Activated CD8-positive, alpha-beta T cell treated with anti-CD3 and anti-CD28 coated beads for 36 hours (primary cell): Measurements from ENCODE around the gene SSBP3. TPM values are rescaled to one million over a fixed set of nuclear protein-coding genes. Genes with fewer than 3 reads are reported as not detected.

Experiments
- ATAC-seq: fragments of 200-7000 bp; cut with Tn5 transposase; one replicate; pipeline ENCODE4 v1.10.0; 2021; ENCODE audit warnings: mild to moderate bottlenecking, moderate library complexity
- CTCF ChIA-PET: fragments of 350-600 bp; sonication (Branson Sonifier 250); formaldehyde crosslinking; loops from one replicate; lab custom pipeline; 2021; ENCODE audit warnings: antibody characterized with exemption; lab: Charles Lee
- POLR2A ChIA-PET: fragments of 350-600 bp; sonication (Branson Sonifier 250); formaldehyde crosslinking; loops from one replicate; lab custom pipeline; 2021; ENCODE audit warnings: antibody characterized with exemption; lab: Charles Lee
- DNase-seq: peaks from one replicate; pipeline ENCODE4 v3.0.0-alpha.2; 2020
- H3K27ac Mint-ChIP-seq: one replicate; pipeline ENCODE4 v1.8.0; 2021; ENCODE audit warnings: mild to moderate bottlenecking, mixed read lengths
- H3K27me3 Mint-ChIP-seq: one replicate; pipeline ENCODE4 v1.8.0; 2021; ENCODE audit warnings: mixed read lengths
- H3K36me3 Mint-ChIP-seq: one replicate; pipeline ENCODE4 v1.8.0; 2021; ENCODE audit warnings: low read depth, mixed read lengths
- H3K4me1 Mint-ChIP-seq: one replicate; pipeline ENCODE4 v1.8.0; 2021; ENCODE audit warnings: low read depth, mixed read lengths
- H3K4me3 Mint-ChIP-seq: one replicate; pipeline ENCODE4 v1.8.0; 2021; ENCODE audit warnings: mild to moderate bottlenecking, moderate library complexity, mixed read lengths
- H3K9me3 Mint-ChIP-seq: one replicate; pipeline ENCODE4 v1.8.0; 2021; ENCODE audit warnings: mixed read lengths
- CTCF ChIP-seq: fragments of 200-600 bp; IDR thresholded peaks from one replicate; pipeline ENCODE4 v1.8.0; 2022; ENCODE audit warnings: antibody characterized with exemption, mild to moderate bottlenecking
- intact Hi-C: fragments of 100-400 bp; cut with micrococcal nuclease; formaldehyde crosslinking; loops from one replicate; pipeline ENCODE4 v1.10.0; 2022
- total RNA-seq, 2 experiments: library from RNA; stranded (reverse); gene quantifications; one replicate each; pipeline ENCODE4 v1.2.3, GENCODE V29; 2021

SSBP3 gene
- total RNA-seq, 2 experiments from 2014 or later = 62.6 to 67.8 TPM

- no peak for TF ChIP-seq CTCF
- intact Hi-C loops = no loop called here
- ChIA-PET CTCF (no interaction called here), POLR2A (interaction anchor here (0.6 kb wide), 1 partner anchor 46 kb away, joined by 3 read pairs; no protein-coding TSS in a partner anchor)
- Mint-ChIP-seq H3K4me3 (no peak overlapping the region), H3K27ac (peak overlapping the region; percentile 7), H3K9me3 (no peaks in the 10 kb centered on the region), H3K4me1 (peaks cover 9% of the 10 kb centered on the region), H3K36me3 (peaks cover 10% of the 10 kb centered on the region), H3K27me3 (no peaks in the 10 kb centered on the region)
- ATAC-seq (no peak), DNase-seq (no peak)
These were observed 182.6 kb downstream of the SSBP3 start for GRCh38 chr1:54223441-54224202.

GRCh38 chr1:54222711-54223110 is 183.5 kb downstream of the SSBP3 start:
- Mint-ChIP-seq H3K9me3 (no peaks in the 10 kb centered on the region), H3K27ac (peak overlapping the region; percentile 31), H3K36me3 (peaks cover 7% of the 10 kb centered on the region), H3K27me3 (no peaks in the 10 kb centered on the region), H3K4me3 (no peak overlapping the region), H3K4me1 (peaks cover 9% of the 10 kb centered on the region)
- ChIA-PET POLR2A (no interaction called here), CTCF (interaction anchor here (1.2 kb wide), 1 partner anchor 9 kb away, joined by 3 read pairs; no protein-coding TSS in a partner anchor)
- DNase-seq (no peak), ATAC-seq (no peak)
- intact Hi-C loops = no loop called here
- no peak for TF ChIP-seq CTCF

- ATAC-seq (no peak), DNase-seq (no peak)
- peak overlapping the region; percentile 26 for H3K27ac Mint-ChIP-seq
- H3K27me3 Mint-ChIP-seq = no peaks in the 10 kb centered on the region
- intact Hi-C loops = no loop called here
- no peak overlapping the region for H3K4me3 Mint-ChIP-seq
- CTCF ChIA-PET = interaction anchor here (1.2 kb wide), 1 partner anchor 10 kb away, joined by 3 read pairs; no protein-coding TSS in a partner anchor
- peaks cover 3% of the 10 kb centered on the region for H3K4me1 Mint-ChIP-seq
- H3K9me3 Mint-ChIP-seq = no peaks in the 10 kb centered on the region
- POLR2A ChIA-PET = interaction anchor here (1.2 kb wide), 1 partner anchor 21 kb away, joined by 3 read pairs; no protein-coding TSS in a partner anchor
- peaks cover 13% of the 10 kb centered on the region for H3K36me3 Mint-ChIP-seq
- no peak for TF ChIP-seq CTCF
These were observed 184.2 kb downstream of the SSBP3 start for GRCh38 chr1:54221867-54222484.

- DNase-seq (no peak), ATAC-seq (no peak)
- Mint-ChIP-seq H3K27ac (peak overlapping the region; percentile 8), H3K36me3 (peaks cover 18% of the 10 kb centered on the region), H3K9me3 (no peaks in the 10 kb centered on the region), H3K27me3 (no peaks in the 10 kb centered on the region), H3K4me3 (no peak overlapping the region), H3K4me1 (peaks cover 3% of the 10 kb centered on the region)
- ChIA-PET POLR2A (interaction anchor here (1.2 kb wide), 2 partner anchors 9 to 21 kb away, joined by 3 read pairs; no protein-coding TSS in a partner anchor), CTCF (interaction anchor here (1.2 kb wide), 1 partner anchor 11 kb away, joined by 3 read pairs; no protein-coding TSS in a partner anchor)
- TF ChIP-seq CTCF = no peak
- intact Hi-C loops = no loop called here
These were observed 184.9 kb downstream of the SSBP3 start for GRCh38 chr1:54221113-54221834.
